HCT116 (cell line): ENCODE measurements around the gene TUNAR. TPM values are rescaled to one million over a fixed set of nuclear protein-coding genes. Genes with fewer than 3 reads are reported as not detected.

ENCODE experiments used
- ATAC-seq: fragments of 200-7000 bp; cut with Tn5 transposase; 2 replicates; pipeline ENCODE4 v1.9.1; 2020; ENCODE audit warnings: mild to moderate bottlenecking, moderate library complexity
- BruUV-seq: library from RNA; stranded (reverse); fragments of 400-500 nt; replicated peaks from 2 replicates; lab custom pipeline; 2021; lab: Mats Ljungman, UMichigan
- CTCF ChIA-PET: fragments of 300-600 bp; sonication (Branson Sonifier 250); formaldehyde crosslinking; loops from one replicate; lab custom pipeline; 2021; ENCODE audit warnings: antibody characterized with exemption; lab: Charles Lee
- POLR2A ChIA-PET: fragments of 300-600, 350-600 bp; sonication (Branson Sonifier 250); formaldehyde crosslinking; loops from one replicate; lab custom pipeline; 2021; ENCODE audit warnings: antibody characterized with exemption; lab: Charles Lee
- RAD21 ChIA-PET, 2 experiments: fragments of 300-600 bp; sonication (Branson Sonifier 250); formaldehyde crosslinking; loops; one replicate each; lab custom pipeline; 2023; ENCODE audit warnings: low total read pairs in 2 of 2; ENCODE audit not compliant: uncharacterized antibody in 2 of 2, unreplicated experiment in 2 of 2, low non-redundant PET in 1 of 2; lab: Charles Lee
- DNase-seq: peaks from one replicate; pipeline ENCODE4 v3.0.0-alpha.2; 2010; ENCODE audit warnings: low read depth, low spot score
- H2AFZ ChIP-seq: fragments of 200-600 bp; shearing (Covaris generic), sonication (generic); 2 replicates; pipeline ENCODE4 v1.6.1; 2017; ENCODE audit warnings: low read depth, mixed run types, mixed read lengths, antibody characterized with exemption, low read length; ENCODE audit not compliant: poor library complexity, severe bottlenecking
- H3K27ac ChIP-seq: 2 replicates; pipeline ENCODE4 v1.5.1; 2012; ENCODE audit warnings: low read depth, low read length
- H3K27me3 ChIP-seq: fragments of 200-600 bp; sonication (generic); 2 replicates; pipeline ENCODE4 v1.6.1; 2016; ENCODE audit warnings: mixed run types, low read length, mixed read lengths; ENCODE audit not compliant: insufficient read depth
- H3K36me3 ChIP-seq, 2 experiments: fragments of 200-500 bp in 1 of 2; fragments of 200-600 bp in 1 of 2; sonication (Bioruptor generic) in 1 of 2; sonication (generic) in 1 of 2; 2 replicates each; pipeline versions ENCODE4 v1.5.1 to v1.6.1; 2014 to 2016; ENCODE audit warnings: low read length in 2 of 2, inconsistent platforms in 1 of 2, mixed read lengths in 1 of 2, mixed run types in 1 of 2; ENCODE audit not compliant: insufficient read depth in 2 of 2, control insufficient read depth in 1 of 2
- H3K4me1 ChIP-seq, 2 experiments: fragments of 200-600 bp in 1 of 2; sonication (generic) in 1 of 2; 2 replicates each; pipeline versions ENCODE4 v1.5.1 to v1.6.1; 2012 to 2017; ENCODE audit warnings: low read length in 2 of 2, inconsistent platforms in 1 of 2, mild to moderate bottlenecking in 1 of 2, mixed read lengths in 1 of 2, mixed run types in 1 of 2, moderate library complexity in 1 of 2; ENCODE audit not compliant: insufficient read depth in 2 of 2, control insufficient read depth in 1 of 2
- H3K4me2 ChIP-seq: fragments of 200-600 bp; sonication (generic); 2 replicates; pipeline ENCODE4 v1.6.1; 2017; ENCODE audit warnings: mixed run types, low read length, mixed read lengths
- H3K4me3 ChIP-seq, 2 experiments: fragments of 200-600 bp in 1 of 2; sonication (generic) in 1 of 2; replicated peaks in 1 of 2; 2 replicates each; pipeline ENCODE4 v1.5.1; 2011 to 2016; ENCODE audit warnings: low read length in 2 of 2, control low read depth in 1 of 2, low read depth in 1 of 2, mild to moderate bottlenecking in 1 of 2, mixed read lengths in 1 of 2, mixed run types in 1 of 2
- H3K79me2 ChIP-seq: fragments of 200-600 bp; sonication (generic); 2 replicates; pipeline ENCODE4 v1.6.1; 2017; ENCODE audit warnings: mild to moderate bottlenecking, mixed run types, low read length, moderate library complexity, mixed read lengths; ENCODE audit not compliant: insufficient read depth
- H3K9ac ChIP-seq: fragments of 200-600 bp; sonication (generic); 2 replicates; pipeline ENCODE4 v1.6.1; 2016; ENCODE audit warnings: low read length, mixed read lengths
- H3K9me2 ChIP-seq: fragments of 200-600 bp; sonication (generic), shearing (Covaris generic); 2 replicates; pipeline ENCODE4 v1.6.1; 2017; ENCODE audit warnings: mixed run types, mild to moderate bottlenecking, moderate library complexity; ENCODE audit not compliant: insufficient read depth
- H3K9me3 ChIP-seq, 2 experiments: fragments of 200-500 bp in 1 of 2; fragments of 200-600 bp in 1 of 2; sonication (Bioruptor generic) in 1 of 2; sonication (generic) in 1 of 2; 2 replicates each; pipeline ENCODE4 v1.6.1; 2014 to 2017; ENCODE audit warnings: low read length in 2 of 2, mixed read lengths in 2 of 2, inconsistent platforms in 1 of 2, low read depth in 1 of 2, mild to moderate bottlenecking in 1 of 2, mixed run types in 1 of 2, moderate library complexity in 1 of 2; ENCODE audit not compliant: control insufficient read depth in 1 of 2, insufficient read depth in 1 of 2
- H4K20me1 ChIP-seq: fragments of 200-600 bp; sonication (generic), shearing (Covaris generic); 2 replicates; pipeline ENCODE4 v1.6.1; 2017; ENCODE audit warnings: mixed run types, mild to moderate bottlenecking, moderate library complexity; ENCODE audit not compliant: insufficient read depth
- ELF1 ChIP-seq: IDR thresholded peaks from 2 replicates; pipeline ENCODE4 v1.6.1; 2012; ENCODE audit warnings: low read depth, borderline replicate concordance
- EZH2 ChIP-seq: fragments of 200-600 bp; sonication (generic); IDR thresholded peaks from 2 replicates; pipeline ENCODE4 v1.6.1; 2017; ENCODE audit warnings: antibody characterized with exemption, mixed run types
- EZH2phosphoT487 ChIP-seq: fragments of 200-600 bp; IDR thresholded peaks from 2 replicates; pipeline ENCODE4 v1.6.1; 2018; ENCODE audit warnings: antibody characterized with exemption, borderline replicate concordance
- FOSL1 ChIP-seq: IDR thresholded peaks from 2 replicates; pipeline ENCODE4 v1.6.1; 2012; ENCODE audit warnings: low read depth
- JUND ChIP-seq: IDR thresholded peaks from 2 replicates; pipeline ENCODE4 v1.6.1; 2012
- POLR2A ChIP-seq: IDR thresholded peaks from 2 replicates; pipeline ENCODE4 v1.7.0; 2011; ENCODE audit warnings: borderline replicate concordance; ENCODE audit not compliant: insufficient read depth, insufficient read length; ENCODE audit errors: extremely low read depth
- POLR2AphosphoS5 ChIP-seq: IDR thresholded peaks from 2 replicates; pipeline ENCODE4 v1.6.1; 2011; ENCODE audit warnings: mild to moderate bottlenecking, low read depth, low read length, moderate library complexity
- SIN3A ChIP-seq: IDR thresholded peaks from 2 replicates; pipeline ENCODE4 v1.6.1; 2012; ENCODE audit warnings: low read depth
- SP1 ChIP-seq: IDR thresholded peaks from 2 replicates; pipeline ENCODE4 v1.6.1; 2012; ENCODE audit warnings: low read depth
- TCF7L2 ChIP-seq: IDR thresholded peaks from 2 replicates; pipeline ENCODE4 v1.7.0; 2011; ENCODE audit warnings: borderline replicate concordance, inconsistent platforms; ENCODE audit not compliant: insufficient read depth, insufficient read length; ENCODE audit errors: extremely low read depth
- ZNF274 ChIP-seq: fragments of 200-500 bp; sonication (Bioruptor generic); IDR thresholded peaks from 2 replicates; pipeline ENCODE4 v1.6.1; 2014; ENCODE audit warnings: mild to moderate bottlenecking, low read depth, low read length, inconsistent platforms
- intact Hi-C: fragments of 100-400 bp; cut with micrococcal nuclease; formaldehyde crosslinking; loops from 2 replicates; pipeline ENCODE4 v1.10.0; 2022
- total RNA-seq: library from RNA; stranded (reverse); gene quantifications from one replicate; pipeline ENCODE4 v1.2.1, GENCODE V29; 2021; ENCODE audit not compliant: unreplicated experiment
- TF ChIP-seq, protein P1 (sequence below): IDR thresholded peaks from 2 replicates; pipeline ENCODE4 v1.6.1; 2012; ENCODE audit warnings: low read depth
- TF ChIP-seq, protein P2 (sequence below): IDR thresholded peaks from 2 replicates; pipeline ENCODE4 v1.6.1; 2012
- TF ChIP-seq, protein P3 (sequence below): IDR thresholded peaks from 2 replicates; pipeline ENCODE4 v1.6.1; 2012

The TUNAR gene
- total RNA-seq, 1 experiment from 2014 or later, result not detected

DNA sequence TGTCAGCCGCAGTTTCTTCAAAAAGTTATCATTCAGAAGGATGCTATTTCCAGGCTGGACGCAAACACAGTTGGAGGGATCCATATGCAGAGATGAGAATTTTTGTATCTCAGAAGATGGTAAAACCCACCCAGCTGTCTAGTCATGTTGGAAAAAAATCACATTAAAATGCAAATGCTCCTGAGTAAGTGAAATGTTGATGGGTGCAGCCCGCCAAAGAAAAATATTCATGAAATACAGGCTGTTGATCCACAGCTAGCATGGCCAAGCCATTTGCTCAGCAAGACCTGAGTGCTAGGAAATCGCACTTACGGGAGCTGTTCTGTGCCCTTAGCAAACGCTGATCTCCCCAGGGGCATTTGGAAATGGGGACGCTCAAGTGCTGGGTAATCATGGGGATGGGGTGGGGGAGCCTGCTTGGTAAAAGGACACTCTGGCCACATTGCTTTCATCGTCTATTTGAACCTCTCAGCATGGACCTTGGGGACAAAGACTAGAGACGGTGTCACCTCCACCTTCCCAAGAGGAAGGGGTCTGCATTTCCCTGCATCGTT lies 25.7 kb downstream of the TUNAR start:
- ChIA-PET RAD21 (no interaction called here), CTCF (no interaction called here)
- no peak overlapping the region for H3K4me3 ChIP-seq

DNA sequence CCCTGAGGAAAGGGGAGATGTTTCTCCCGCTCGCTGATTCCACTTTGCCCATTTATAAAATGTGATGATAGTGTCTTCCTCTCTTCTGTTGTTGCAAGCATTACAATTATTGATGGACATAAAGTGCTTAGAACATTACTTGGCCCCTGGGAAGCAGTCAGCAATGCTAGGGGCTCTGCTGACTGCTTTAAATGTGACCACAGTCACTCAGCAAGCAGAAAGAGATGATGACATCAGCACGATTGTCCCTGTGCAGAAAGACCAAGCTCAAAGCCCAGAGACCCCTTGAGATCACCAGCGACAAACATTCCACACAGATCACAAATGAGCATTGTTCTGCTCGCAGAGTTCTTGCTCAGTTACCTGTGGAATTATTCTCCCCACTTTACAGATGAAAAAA lies 26.5 kb downstream of the TUNAR start:
- Histone ChIP-seq H3K27me3 (peaks cover 52% of the 10 kb centered on the region), H3K9ac (no peak overlapping the region), H3K27ac (no peak overlapping the region), H3K4me1 (no peaks in the 10 kb centered on the region), H4K20me1 (no peaks in the 10 kb centered on the region), H3K9me3 (no peaks in the 10 kb centered on the region), H3K9me2 (no peaks in the 10 kb centered on the region), H3K4me2 (no peak overlapping the region), H2AFZ (no peak overlapping the region), H3K36me3 (no peaks in the 10 kb centered on the region), H3K79me2 (no peaks in the 10 kb centered on the region), H3K4me3 (no peak overlapping the region)
- ChIA-PET RAD21 (no interaction called here), CTCF (no interaction called here), POLR2A (no interaction called here)
- no TSS peak for BruUV-seq
- intact Hi-C loops, result no loop called here
- DNase-seq (no peak), ATAC-seq (no peak)
- no peak for TF ChIP-seq POLR2AphosphoS5
- TF ChIP-seq EZH2phosphoT487, result no peak
- TF ChIP-seq, protein P1, sequence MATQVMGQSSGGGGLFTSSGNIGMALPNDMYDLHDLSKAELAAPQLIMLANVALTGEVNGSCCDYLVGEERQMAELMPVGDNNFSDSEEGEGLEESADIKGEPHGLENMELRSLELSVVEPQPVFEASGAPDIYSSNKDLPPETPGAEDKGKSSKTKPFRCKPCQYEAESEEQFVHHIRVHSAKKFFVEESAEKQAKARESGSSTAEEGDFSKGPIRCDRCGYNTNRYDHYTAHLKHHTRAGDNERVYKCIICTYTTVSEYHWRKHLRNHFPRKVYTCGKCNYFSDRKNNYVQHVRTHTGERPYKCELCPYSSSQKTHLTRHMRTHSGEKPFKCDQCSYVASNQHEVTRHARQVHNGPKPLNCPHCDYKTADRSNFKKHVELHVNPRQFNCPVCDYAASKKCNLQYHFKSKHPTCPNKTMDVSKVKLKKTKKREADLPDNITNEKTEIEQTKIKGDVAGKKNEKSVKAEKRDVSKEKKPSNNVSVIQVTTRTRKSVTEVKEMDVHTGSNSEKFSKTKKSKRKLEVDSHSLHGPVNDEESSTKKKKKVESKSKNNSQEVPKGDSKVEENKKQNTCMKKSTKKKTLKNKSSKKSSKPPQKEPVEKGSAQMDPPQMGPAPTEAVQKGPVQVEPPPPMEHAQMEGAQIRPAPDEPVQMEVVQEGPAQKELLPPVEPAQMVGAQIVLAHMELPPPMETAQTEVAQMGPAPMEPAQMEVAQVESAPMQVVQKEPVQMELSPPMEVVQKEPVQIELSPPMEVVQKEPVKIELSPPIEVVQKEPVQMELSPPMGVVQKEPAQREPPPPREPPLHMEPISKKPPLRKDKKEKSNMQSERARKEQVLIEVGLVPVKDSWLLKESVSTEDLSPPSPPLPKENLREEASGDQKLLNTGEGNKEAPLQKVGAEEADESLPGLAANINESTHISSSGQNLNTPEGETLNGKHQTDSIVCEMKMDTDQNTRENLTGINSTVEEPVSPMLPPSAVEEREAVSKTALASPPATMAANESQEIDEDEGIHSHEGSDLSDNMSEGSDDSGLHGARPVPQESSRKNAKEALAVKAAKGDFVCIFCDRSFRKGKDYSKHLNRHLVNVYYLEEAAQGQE, result no peak
- no peak for TF ChIP-seq ELF1
- no peak for TF ChIP-seq POLR2A
- TF ChIP-seq, protein P2, sequence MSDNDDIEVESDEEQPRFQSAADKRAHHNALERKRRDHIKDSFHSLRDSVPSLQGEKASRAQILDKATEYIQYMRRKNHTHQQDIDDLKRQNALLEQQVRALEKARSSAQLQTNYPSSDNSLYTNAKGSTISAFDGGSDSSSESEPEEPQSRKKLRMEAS, result no peak
- TF ChIP-seq SP1, result no peak
- TF ChIP-seq ZNF274, result no peak
- no peak for TF ChIP-seq FOSL1

More for the DNA sequence above, 25.7 kb downstream of the TUNAR start:
- H3K4me2 ChIP-seq, result no peak overlapping the region
- H3K9me3 ChIP-seq, result no peaks in the 10 kb centered on the region
- H3K27me3 ChIP-seq, result peaks cover 58% of the 10 kb centered on the region
- DNase-seq (no peak), ATAC-seq (no peak)
- POLR2A ChIA-PET, result no interaction called here
- H3K79me2 ChIP-seq, result no peaks in the 10 kb centered on the region
- no peak overlapping the region for H3K9ac ChIP-seq
- H3K4me1 ChIP-seq, result no peaks in the 10 kb centered on the region
- H4K20me1 ChIP-seq, result no peaks in the 10 kb centered on the region
- H3K36me3 ChIP-seq, result no peaks in the 10 kb centered on the region
- BruUV-seq, result no TSS peak
- TF ChIP-seq EZH2, result no peak
- TF ChIP-seq SIN3A, result no peak
- TF ChIP-seq, protein P3, sequence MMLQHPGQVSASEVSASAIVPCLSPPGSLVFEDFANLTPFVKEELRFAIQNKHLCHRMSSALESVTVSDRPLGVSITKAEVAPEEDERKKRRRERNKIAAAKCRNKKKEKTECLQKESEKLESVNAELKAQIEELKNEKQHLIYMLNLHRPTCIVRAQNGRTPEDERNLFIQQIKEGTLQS, result no peak
- TF ChIP-seq SP1, result no peak
- no peak for TF ChIP-seq JUND
- TF ChIP-seq EZH2phosphoT487, result no peak
- TF ChIP-seq POLR2A, result no peak
- TF ChIP-seq TCF7L2, result no peak
- H3K27ac ChIP-seq, result no peak overlapping the region
- H3K9me2 ChIP-seq, result no peaks in the 10 kb centered on the region
- H2AFZ ChIP-seq, result no peak overlapping the region
- intact Hi-C loops, result no loop called here
